Heart right ventricle (tissue), 16 donors: ENCODE data around the gene GSDME. TPM values are rescaled to one million over a fixed set of nuclear protein-coding genes. Genes with fewer than 3 reads are reported as not detected.
A peak's percentile ranks its signal among the peaks of the same experiment; 100 is the strongest.

Experiments
- ATAC-seq, 8 donors: fragments of 200-7000 bp; cut with Tn5 transposase; one replicate each; pipeline ENCODE4 v1.9.1; 2020; ENCODE audit warnings: mild to moderate bottlenecking in 8 of 8, moderate library complexity in 8 of 8, moderate number of reproducible peaks in 1 of 8
- DNase-seq, 2 donors: peaks; one replicate each; pipeline ENCODE4 v3.0.0-alpha.2; 2020
- H3K27ac ChIP-seq, 10 donors: fragments of 200-600 bp; sonication (generic) in 2 of 10; one replicate each; pipeline versions ENCODE4 v1.5.0 to v1.8.0; 2020 to 2022; ENCODE audit warnings: mild to moderate bottlenecking in 3 of 10
- H3K27me3 ChIP-seq, 7 donors: fragments of 200-600 bp; one replicate each; pipeline ENCODE4 v1.8.0; 2021 to 2022; ENCODE audit warnings: mild to moderate bottlenecking in 2 of 7
- H3K36me3 ChIP-seq, 9 donors: fragments of 200-600 bp; sonication (generic) in 1 of 9; one replicate each; pipeline versions ENCODE4 v1.5.0 to v1.8.0; 2020 to 2022; ENCODE audit warnings: mild to moderate bottlenecking in 2 of 9
- H3K4me1 ChIP-seq, 9 donors: fragments of 200-600 bp; sonication (generic) in 1 of 9; one replicate each; pipeline versions ENCODE4 v1.5.0 to v1.8.0; 2020 to 2022; ENCODE audit warnings: mild to moderate bottlenecking in 4 of 9
- H3K4me3 ChIP-seq, 10 donors: fragments of 200-600 bp; sonication (generic) in 2 of 10; one replicate each; pipeline versions ENCODE4 v1.5.0 to v1.8.0; 2020 to 2022; ENCODE audit warnings: mild to moderate bottlenecking in 7 of 10, moderate library complexity in 2 of 10
- H3K9me3 ChIP-seq, 11 donors: fragments of 200-600 bp in 10 of 11; sonication (generic) in 2 of 11; one replicate each; pipeline versions ENCODE4 v1.5.0 to v1.8.0; 2013 to 2022; ENCODE audit warnings: mild to moderate bottlenecking in 2 of 11, control low read depth in 1 of 11, moderate library complexity in 1 of 11
- WGBS, 2 donors: extraction: QIAGEN DNeasy Blood & Tissue Kit; methylation state at CpG; one replicate each; pipeline ENCODE4 v1.1.7; 2013; ENCODE audit warnings: inconsistent platforms in 1 of 2; 5-methylcytosine and 5-hydroxymethylcytosine counted together
- intact Hi-C, 10 donors: fragments of 100-400 bp; cut with DNase I; formaldehyde crosslinking; loops; one replicate each; pipeline versions ENCODE4 v1.11.1 to v1.14.2; 2022
- polyA plus RNA-seq, 2 donors: library from polyadenylated mRNA; stranded (reverse); fragments of 200-250 nt; gene quantifications; one replicate each; pipeline ENCODE4 v1.2.3, GENCODE V29; 2013
- total RNA-seq, 10 donors: library from RNA; stranded (reverse); fragmentation: NEBNext Ultra II Directional in 3 of 10; extraction: Animal tissue kit (Norgen Biotek cat#: 25700) in 3 of 10; gene quantifications; one replicate each; pipeline versions ENCODE4 v1.2.1 to v1.2.4, GENCODE V29; 2021 to 2023
- TF ChIP-seq, protein P1 (sequence below), 9 donors: fragments of 200-600 bp; sonication (generic) in 2 of 9; IDR thresholded peaks; one replicate each; pipeline versions ENCODE4 v1.5.0 to v1.8.0; 2021 to 2022; ENCODE audit warnings: antibody characterized with exemption in 9 of 9, mild to moderate bottlenecking in 5 of 9, moderate library complexity in 1 of 9
- donor health status: Arrhythmogenic right ventricular cardiomyopathy.
- donor health status: ischemic (EF 13 %, LVEDD 7.1; RV severe dilation, severe dysfunction).
- donor health status: healthy with polysubstance abuse.
- donor health status: DM: no; HTN: yes; CAD: no.
- donor health status: DM: no; HTN: no; CAD: no.
- donor health status: ischemic (EF 25% LVEDD 6.9; RV normal size, moderate dysfunction).
- donor health status: ischemic (EF 25% LVEDD 5.7; RV mildly dilated, moderate dysfunction).
- donor health status: healthy.
- donor health status: DM: yes; HTN: yes; CAD: no.
- donor health status: Ischemic cardiomyopathy.
- donor health status: ischemic (EF 35%, LVEDD 5.7; RV mildly dilated, moderate dysfunction).
- donor health status: nonischemic (EF 11% LVEDD 7.7; RV severe dilation, severe dysfunction).
- donor health status: DM: yes; HTN: yes; CAD: no.
- donor health status: PGD.
- donor health status: ischemic (EF 29% LVEDD 5.4; RV normal size, mild dysfunction).
- donor health status: nonischemic (EF 23%, LVEDD 6.1; RV moderate dilation, normal function).

GSDME gene
- total and polyA plus RNA-seq, 12 donors: 2.8 to 11.9 (median 5.8) TPM

DNA sequence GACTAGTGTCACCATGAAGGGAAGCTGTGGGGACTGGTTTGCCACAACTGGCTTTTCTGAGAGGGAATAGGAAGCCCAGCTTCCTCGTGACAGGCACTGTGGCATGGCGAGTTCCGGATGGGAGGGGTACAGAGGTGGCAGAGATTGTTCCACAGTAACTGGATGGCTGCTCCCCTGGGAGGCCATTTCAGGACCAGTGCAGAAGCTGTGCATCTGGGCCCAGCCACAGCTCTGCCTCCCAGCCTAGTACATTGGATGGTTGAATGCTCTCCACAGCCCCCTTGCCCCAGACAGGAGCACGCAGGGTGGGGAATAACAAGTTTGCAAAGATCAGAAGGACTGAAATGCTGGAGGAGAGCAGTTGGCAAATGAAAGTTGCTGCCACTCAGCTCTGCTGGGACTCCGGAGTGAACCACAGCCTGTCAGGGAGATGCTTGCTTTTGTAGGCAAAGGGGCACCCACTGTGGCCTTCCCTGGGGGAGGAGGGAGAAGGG lies 51.8 kb downstream of the GSDME start:
- no peaks in the 10 kb centered on the region for H3K9me3 ChIP-seq
- TF ChIP-seq, protein P1, sequence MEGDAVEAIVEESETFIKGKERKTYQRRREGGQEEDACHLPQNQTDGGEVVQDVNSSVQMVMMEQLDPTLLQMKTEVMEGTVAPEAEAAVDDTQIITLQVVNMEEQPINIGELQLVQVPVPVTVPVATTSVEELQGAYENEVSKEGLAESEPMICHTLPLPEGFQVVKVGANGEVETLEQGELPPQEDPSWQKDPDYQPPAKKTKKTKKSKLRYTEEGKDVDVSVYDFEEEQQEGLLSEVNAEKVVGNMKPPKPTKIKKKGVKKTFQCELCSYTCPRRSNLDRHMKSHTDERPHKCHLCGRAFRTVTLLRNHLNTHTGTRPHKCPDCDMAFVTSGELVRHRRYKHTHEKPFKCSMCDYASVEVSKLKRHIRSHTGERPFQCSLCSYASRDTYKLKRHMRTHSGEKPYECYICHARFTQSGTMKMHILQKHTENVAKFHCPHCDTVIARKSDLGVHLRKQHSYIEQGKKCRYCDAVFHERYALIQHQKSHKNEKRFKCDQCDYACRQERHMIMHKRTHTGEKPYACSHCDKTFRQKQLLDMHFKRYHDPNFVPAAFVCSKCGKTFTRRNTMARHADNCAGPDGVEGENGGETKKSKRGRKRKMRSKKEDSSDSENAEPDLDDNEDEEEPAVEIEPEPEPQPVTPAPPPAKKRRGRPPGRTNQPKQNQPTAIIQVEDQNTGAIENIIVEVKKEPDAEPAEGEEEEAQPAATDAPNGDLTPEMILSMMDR (IDR thresholded peaks at IDR 0.05): no peak
- 53 to 75% methylated on average over 5 of the region's 5 CpGs for WGBS, 2 donors
- no peak overlapping the region for H3K4me3 ChIP-seq
- DNase-seq: no peak
- H3K27ac ChIP-seq: peak overlapping the region in 5 of 10 donors; percentile 5 to 55 (median 40)
- H3K36me3 ChIP-seq: peaks cover 0 to 9% (median 0%) of the 10 kb centered on the region in 9 donors
- peaks cover 2 to 67% (median 31%) of the 10 kb centered on the region in 9 donors for H3K4me1 ChIP-seq
- peak in 7 of 8 donors; percentile 26 to 57 (median 47) for ATAC-seq
- intact Hi-C loops: no loop called here
- H3K27me3 ChIP-seq: no peaks in the 10 kb centered on the region

- Histone ChIP-seq H3K27me3 (no peaks in the 10 kb centered on the region), H3K36me3 (peaks cover 0 to 2% (median 0%) of the 10 kb centered on the region in 9 donors), H3K27ac (peak overlapping the region in 2 of 10 donors; percentile 53 to 55), H3K4me1 (peaks cover 2 to 70% (median 31%) of the 10 kb centered on the region in 9 donors), H3K9me3 (no peaks in the 10 kb centered on the region), H3K4me3 (no peak overlapping the region)
- ATAC-seq: no peak
- intact Hi-C loops: no loop called here
- TF ChIP-seq, protein P1 (IDR thresholded peaks at IDR 0.05): no peak
- peak in 1 of 2 donors; percentile 29 for DNase-seq
- 53 to 69% methylated on average over 4 of the region's 4 CpGs for WGBS, 2 donors
These were observed 53.0 kb downstream of the GSDME start for GRCh38 chr7:24704311-24704710.

DNA sequence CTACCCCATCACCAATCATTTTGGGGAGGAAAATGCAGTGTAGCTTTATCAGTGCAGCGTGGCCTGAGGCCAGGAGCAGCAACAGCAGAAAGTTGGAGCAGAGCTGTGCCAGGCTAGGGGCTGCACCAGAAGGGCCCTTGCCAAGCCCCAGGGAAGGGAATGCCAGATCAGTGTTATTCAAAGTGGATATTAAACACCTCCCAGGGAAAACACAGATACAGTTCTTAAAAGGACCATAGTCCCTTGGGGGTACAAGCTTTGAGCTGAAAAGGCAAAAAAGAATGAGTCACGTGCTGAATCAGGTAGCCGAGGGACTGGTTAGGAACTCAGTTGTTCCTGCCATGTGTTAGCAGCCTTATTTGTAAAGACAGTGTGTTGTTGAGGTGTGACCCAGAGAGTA lies 54.0 kb downstream of the GSDME start:
- peaks cover 0 to 3% (median 0%) of the 10 kb centered on the region in 9 donors for H3K36me3 ChIP-seq
- ATAC-seq: no peak
- H3K4me3 ChIP-seq: no peak overlapping the region
- no peaks in the 10 kb centered on the region for H3K27me3 ChIP-seq
- peaks cover 2 to 70% (median 31%) of the 10 kb centered on the region in 9 donors for H3K4me1 ChIP-seq
- H3K27ac ChIP-seq: no peak overlapping the region
- TF ChIP-seq, protein P1 (IDR thresholded peaks at IDR 0.05): no peak
- intact Hi-C loops: no loop called here
- 44 to 59% methylated on average over 3 of the region's 3 CpGs for WGBS, 2 donors
- H3K9me3 ChIP-seq: no peaks in the 10 kb centered on the region
- no peak for DNase-seq

DNA sequence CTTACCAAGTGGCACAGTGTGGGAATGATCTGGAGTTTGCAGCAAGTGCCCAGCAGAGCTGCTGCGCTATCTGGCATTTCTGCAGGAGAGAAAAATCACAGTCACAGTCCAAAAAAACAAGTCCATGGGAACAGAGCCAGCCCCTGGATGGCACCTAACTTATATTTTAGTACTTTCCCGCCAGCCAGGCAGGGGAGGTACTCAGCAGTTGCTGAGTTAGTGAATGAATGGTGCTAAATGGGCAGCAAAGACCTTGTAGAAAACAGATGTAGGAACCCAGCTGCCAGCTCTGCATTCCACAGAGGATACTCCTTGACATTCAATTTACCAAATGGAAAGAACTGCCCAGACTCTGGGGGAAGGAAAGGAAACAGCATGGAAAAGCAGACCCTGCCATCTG lies 54.5 kb downstream of the GSDME start:
- H3K27me3 ChIP-seq: no peaks in the 10 kb centered on the region
- no peak overlapping the region for H3K27ac ChIP-seq
- peaks cover 0 to 3% (median 0%) of the 10 kb centered on the region in 9 donors for H3K36me3 ChIP-seq
- intact Hi-C loops: no loop called here
- no peak overlapping the region for H3K4me3 ChIP-seq
- DNase-seq (no peak), ATAC-seq (peak in 1 of 8 donors; percentile 29)
- 43 to 66% methylated on average over 2 of the region's 2 CpGs for WGBS, 2 donors
- H3K9me3 ChIP-seq: no peaks in the 10 kb centered on the region
- peaks cover 2 to 70% (median 31%) of the 10 kb centered on the region in 9 donors for H3K4me1 ChIP-seq
- TF ChIP-seq, protein P1 (IDR thresholded peaks at IDR 0.05): no peak
